Suprapubic skin (tissue), 4 donors: ENCODE results near the gene TCF23.

Experiments
- CTCF ChIP-seq, 2 donors: fragments of 200-600 bp in 1 of 2; fragments of 450-650 bp in 1 of 2; sonication (generic) in 1 of 2; IDR thresholded peaks; one replicate each; pipeline ENCODE4 v1.5.1; 2016 to 2019; ENCODE audit warnings: antibody characterized with exemption in 2 of 2, mild to moderate bottlenecking in 1 of 2, moderate library complexity in 1 of 2
- EP300 ChIP-seq: sonication (generic); formaldehyde crosslinking; IDR thresholded peaks from one replicate; pipeline ENCODE4 v1.6.1; 2017; ENCODE audit warnings: antibody characterized with exemption
- POLR2A ChIP-seq, 2 donors: fragments of 450-650 bp; IDR thresholded peaks; one replicate each; pipeline ENCODE4 v1.6.1; 2017; ENCODE audit warnings: antibody characterized with exemption in 2 of 2, mild to moderate bottlenecking in 2 of 2, moderate library complexity in 2 of 2
- POLR2AphosphoS5 ChIP-seq, 3 donors: sonication (generic); formaldehyde crosslinking; IDR thresholded peaks; one replicate each; pipeline ENCODE4 v1.6.1; 2017; ENCODE audit warnings: antibody characterized with exemption in 3 of 3

- no peak for TF ChIP-seq CTCF (IDR thresholded peaks at IDR 0.05)
- no peak for TF ChIP-seq POLR2A (IDR thresholded peaks at IDR 0.05)
- TF ChIP-seq EP300 = no peak
- no peak for TF ChIP-seq POLR2AphosphoS5 (IDR thresholded peaks at IDR 0.05)
These were observed 25.3 kb upstream of the TCF23 start, which contains the start of gene ABHD1 for GRCh38 chr2:27123302-27124150.
